ENCODE results near the gene SRRD. TPM values are rescaled to one million over a fixed set of nuclear protein-coding genes. Genes with fewer than 3 reads are reported as not detected.
"Not testable (repeated sequence)": the region's sequence is repeated elsewhere in the genome, so short reads cannot be mapped to it uniquely, and the experiment has no call there.

The SRRD gene
- total RNA-seq, 1 experiment from 2014 or later: 47.1 TPM

DNA sequence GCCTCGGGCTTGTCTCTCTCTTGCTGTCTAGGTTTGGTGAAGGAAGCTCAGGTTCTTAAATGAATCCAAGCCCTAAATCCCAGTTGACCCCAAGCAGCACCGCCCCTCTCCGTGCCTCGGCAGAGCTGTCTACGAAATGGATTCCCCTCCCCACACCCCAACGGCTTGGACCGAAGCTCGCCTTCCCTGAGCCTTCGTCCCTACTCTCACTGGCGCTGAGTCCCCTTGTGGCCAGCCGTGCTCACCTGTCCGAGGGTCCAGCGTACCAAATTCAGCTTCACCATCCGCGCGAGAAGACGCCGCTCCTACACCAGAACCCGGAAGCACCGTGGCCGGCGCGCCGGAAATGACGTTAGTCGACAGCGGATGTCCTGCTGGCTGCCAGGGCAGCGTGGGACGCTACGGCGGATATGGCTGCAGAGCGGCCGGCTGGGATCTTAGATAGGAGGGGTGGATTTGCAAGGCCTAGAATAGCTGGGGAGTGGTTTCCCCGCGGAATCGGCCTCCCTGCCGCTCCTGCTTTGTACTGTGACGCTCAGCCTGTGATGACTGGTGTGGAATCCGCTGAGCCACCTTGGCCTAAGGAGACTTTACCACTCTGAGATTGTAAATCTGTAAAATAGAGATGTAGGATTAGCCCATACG lies 28.6 kb downstream of the SRRD start, which contains the start of gene TFIP11:
Gene TFIP11, minus strand, starts transcription at position 325 of the 645 bp plus-strand sequence. CDS start 2,201 bp downstream, outside the sequence.
- in situ Hi-C loops (cut with HindIII; ENCODE audit: low sequenced_read_pairs): no loop called here
- DNase-seq (ENCODE audit: low spot score): peak; percentile 94

DNA sequence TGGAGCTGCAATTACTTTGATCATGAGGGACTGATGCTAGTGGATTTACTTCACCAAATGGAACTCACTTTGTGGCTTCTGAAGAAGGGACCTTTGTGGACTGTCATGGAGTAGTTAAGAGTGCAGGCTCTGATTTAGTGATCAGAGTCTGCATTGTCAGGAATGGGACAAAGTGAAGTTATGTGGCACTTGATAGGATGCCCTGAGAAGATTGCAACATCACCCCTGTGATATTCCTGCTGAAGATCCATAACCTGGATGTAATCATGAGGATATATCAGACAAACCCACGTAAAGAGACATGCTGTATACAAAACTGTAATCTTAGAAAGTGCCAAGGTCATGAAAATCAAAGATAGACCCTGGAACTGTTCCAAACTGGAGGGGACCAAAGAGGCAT lies 30.2 kb downstream of the SRRD start:
- no peak for DNase-seq (ENCODE audit: low spot score)
- in situ Hi-C loops (cut with HindIII; ENCODE audit: low sequenced_read_pairs): no loop called here

DNA sequence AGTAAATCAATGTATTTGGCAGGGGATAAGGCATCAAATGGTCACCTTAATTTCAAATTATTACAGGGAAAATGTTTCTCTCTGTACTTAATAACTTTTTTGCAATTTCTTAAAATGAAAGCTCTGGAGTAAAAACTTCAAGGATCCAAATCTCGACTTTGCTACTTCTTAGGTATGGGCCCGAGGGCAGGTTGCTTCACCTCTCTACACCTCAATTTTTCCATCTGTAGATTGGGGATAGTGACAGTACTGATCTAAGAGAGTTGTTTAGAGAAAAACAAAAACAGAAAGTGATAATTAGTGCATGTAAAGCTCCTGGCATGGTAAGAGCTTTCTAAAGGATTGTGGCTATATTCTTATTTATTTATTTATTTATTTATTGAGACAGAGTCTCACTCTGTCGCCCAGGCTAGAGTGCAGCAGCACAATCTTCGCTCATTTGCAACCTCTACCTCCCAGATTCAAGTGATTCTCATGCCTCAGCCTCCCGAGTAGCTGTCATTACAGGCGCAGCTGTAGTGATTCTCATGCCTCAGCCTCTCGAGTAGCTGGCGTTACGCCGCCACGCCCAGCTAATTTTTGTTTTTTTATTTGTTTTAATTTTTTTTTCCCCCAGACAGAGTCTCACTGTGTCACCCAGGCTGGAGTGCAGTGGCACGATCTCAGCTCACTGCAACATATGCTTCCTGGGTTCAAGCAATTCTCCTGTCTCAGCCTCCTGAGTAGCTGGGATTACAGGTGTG lies 30.9 kb downstream of the SRRD start:
- no peak for DNase-seq (ENCODE audit: low spot score)
- in situ Hi-C loops (cut with HindIII; ENCODE audit: low sequenced_read_pairs): no loop called here

DNA sequence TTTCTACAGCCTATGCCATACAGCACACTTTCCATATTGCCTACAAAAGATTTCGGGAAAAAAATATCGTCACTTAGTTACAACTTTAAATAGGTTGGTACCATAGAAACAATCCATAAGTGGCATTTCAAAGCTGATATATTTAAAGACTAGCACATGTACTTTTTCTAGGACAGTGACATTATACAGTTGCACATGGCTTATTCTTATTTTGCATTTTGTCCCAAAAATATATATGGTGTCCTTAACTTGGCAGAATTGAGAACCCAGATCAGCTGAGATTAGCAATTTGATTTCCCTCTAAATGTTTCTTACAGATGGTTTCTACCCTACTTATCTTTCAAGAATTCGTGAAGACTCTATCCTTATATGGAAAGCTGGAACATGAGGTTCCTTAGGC lies 32.3 kb downstream of the SRRD start:
- no peak for DNase-seq (ENCODE audit: low spot score)
- in situ Hi-C loops (cut with HindIII; ENCODE audit: low sequenced_read_pairs): no loop called here

DNA sequence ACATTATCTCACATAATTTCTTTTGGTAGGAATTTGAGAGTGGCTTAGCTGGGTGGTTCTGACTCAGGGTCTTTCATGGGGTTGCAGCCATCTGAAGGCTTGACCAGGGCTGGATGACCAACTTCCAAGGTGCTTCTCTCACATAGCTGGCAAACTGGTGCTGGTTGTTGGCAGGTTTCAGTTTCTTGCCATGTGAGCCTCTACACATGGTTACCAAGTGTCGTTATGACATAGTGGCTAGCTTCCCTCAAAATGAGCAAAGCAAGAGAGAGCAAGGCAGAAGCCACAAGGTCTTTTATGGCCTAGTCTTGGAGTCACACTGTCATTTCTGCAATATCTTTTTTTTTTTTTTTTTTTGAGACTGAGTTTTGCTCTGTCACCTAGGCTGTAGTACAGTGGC lies 32.8 kb downstream of the SRRD start:
- DNase-seq (ENCODE audit: low spot score): no peak
- in situ Hi-C loops (cut with HindIII; ENCODE audit: low sequenced_read_pairs): no loop called here

DNA sequence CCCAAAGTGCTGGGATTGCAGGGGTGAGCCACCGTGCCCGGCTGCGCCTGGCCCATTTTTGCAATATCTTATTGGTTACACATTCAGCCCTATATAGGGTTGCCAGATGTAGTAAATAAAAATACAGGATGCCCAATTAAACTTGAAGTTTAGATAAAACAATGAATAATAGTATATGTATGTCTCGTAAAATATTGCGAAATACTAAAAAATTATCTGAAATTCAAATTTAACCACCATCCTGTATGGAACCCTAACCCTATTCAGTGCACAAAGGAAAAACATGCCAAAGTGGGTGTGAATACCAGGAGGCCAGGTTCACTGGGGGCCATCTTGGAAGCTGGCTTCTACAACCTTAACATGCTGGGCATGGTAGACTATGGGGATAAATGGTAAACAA lies 33.8 kb downstream of the SRRD start:
- no peak for DNase-seq (ENCODE audit: low spot score)

DNA sequence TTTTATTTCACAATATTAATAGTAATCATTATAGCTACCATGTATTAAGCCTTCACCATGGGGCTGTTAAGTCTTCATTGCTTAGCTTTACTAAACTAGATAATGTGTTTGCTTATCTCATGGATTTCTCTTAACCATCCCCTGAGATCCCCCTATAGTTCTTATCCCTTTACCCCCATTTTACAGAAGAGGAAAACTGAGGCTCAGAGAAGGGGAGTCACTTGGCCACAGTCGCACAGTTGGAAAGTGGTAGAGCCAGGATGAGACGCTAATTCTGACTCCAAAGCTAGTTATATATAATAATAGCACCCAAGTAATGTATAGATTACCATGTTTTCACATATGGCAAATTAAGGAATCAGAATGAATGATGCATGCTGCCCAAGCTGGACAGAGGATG lies 38.3 kb downstream of the SRRD start:
- in situ Hi-C loops (cut with HindIII; ENCODE audit: low sequenced_read_pairs): no loop called here
- DNase-seq (ENCODE audit: low spot score): no peak

More for the DNA sequence above, 33.8 kb downstream of the SRRD start:
- in situ Hi-C loops (cut with HindIII; ENCODE audit: low sequenced_read_pairs): no loop called here

DNA sequence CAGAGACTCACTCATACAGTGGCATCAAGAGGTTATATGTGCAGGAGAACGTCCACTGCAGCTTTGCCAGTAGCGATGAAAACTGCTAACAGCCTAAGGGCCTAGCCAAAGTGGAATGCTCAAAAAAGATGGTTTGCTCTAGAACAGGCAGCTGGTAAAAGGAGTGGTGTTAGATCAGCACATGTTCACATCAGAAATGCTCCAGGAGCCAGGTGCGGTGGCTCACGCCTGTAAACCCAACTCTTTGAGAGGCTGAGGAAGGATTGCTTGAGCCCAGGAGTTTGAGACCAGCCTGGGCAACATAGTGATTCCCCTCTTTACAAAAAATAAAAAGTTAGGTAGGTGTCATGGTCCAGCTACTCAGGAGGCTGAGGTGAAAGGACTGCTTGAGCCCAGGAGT lies 38.9 kb downstream of the SRRD start:
- in situ Hi-C loops (cut with HindIII; ENCODE audit: low sequenced_read_pairs): no loop called here
- no peak for DNase-seq (ENCODE audit: low spot score)

DNA sequence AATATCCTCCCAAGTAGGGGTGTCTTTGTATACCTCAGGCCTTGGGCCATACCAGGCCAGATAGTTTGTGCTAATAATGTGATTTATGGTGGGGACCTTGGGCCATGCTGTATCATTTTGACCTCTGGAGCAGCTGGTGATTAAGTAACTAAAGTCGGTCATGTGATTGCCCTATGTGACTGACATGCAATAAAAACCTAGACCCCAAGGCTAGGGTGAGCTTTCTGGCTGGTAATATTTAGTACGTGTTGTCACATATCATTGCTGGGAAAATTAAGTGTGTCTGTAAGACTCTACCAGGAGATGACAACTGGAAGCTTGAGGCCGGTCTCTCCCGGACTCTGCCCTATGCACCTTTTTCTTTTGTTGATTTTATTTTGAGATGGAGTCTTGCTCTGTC lies 41.2 kb downstream of the SRRD start:
- in situ Hi-C loops (cut with HindIII; ENCODE audit: low sequenced_read_pairs): no loop called here
- DNase-seq (ENCODE audit: low spot score): no peak

DNA sequence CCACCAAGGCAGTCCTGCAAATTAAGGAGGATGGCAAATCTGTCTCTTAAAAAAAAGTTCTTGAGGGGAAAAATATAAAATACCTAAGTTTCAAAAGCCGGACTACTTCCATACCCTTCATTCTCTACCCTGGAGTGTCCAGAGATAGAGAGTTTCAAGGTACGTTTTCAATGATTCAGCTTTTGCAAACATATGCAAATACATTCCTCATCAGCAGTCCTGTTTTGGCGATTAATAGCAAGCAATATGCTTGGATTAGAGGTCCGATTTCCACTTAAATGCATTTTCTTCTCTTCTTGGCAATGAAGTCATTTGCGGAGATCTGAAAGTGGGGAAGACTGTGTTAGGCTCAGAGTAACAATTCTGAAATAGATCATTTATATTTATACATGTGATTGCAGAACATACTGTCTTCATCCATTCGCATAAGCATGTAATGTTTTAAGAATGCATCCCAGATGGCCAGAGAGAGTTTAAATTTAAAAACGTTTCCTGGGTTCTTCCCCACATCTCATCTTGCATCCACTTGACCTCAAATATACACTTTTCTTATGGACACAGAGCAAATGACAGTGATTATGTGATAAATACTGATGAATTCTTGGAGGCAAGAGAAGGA lies 42.4 kb downstream of the SRRD start:
- no peak for DNase-seq (ENCODE audit: low spot score)
- in situ Hi-C loops (cut with HindIII; ENCODE audit: low sequenced_read_pairs): no loop called here

DNA sequence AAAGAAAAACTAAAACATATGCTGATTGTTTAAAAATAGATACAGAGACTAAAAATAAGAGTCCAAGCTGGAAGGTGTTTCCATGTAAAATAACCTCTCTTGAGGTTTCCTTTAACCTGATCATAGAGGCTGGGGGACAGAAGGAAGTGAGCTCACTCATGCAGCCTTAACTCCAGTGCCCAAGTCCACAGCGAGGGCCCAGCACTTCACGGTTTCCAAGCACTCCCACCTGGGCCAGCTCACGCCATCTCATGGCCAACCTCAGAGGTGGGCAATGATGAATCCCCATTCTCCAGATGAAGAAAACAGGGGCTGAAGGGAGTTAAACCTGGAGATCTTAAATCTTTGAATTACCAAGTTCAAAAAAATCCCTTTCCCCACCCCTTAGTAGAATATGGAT lies 43.5 kb downstream of the SRRD start:
- no peak for DNase-seq (ENCODE audit: low spot score)

DNA sequence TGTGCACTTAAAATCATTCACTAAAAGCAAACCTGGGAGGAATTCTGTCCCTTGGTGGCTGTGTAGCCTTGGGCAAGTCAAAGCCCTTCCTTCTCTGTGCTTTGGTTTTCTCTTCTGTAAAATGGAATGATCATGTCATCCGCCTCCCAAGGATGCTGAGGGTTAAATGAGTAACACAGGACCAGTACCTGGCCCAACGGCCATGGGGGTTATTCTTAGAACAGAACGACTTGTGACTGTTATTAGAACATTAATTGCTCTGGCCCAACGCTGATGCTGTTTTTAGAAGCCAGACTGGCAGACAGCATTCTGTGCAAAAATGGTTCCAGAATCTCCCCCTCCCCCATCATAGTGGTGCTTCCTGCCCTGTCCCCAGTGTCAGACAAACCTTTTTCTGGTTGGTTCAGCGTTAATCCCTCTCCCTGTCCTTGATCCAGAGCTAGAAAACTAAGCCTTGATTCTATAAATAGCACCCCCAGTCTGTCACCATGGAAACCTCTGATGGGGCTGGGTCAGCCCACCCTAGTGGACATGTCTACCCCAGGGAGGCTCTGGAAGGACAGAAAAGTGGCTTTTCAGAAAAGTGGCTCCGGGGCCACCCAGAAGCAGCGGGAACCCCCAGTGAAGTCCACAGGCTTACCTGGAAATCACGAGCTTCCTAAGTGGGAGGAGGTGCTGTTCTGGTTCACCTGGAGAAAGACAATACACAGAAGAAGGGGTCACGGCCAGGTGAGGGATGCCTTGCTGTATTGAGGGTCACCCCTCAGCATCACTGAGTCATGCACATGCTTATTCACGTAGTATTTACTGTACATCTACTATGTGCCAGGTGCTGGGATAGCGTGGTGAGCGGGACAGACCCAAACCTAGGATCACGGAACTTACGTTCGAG lies 44.1 kb downstream of the SRRD start:
- DNase-seq (ENCODE audit: low spot score): no peak
- in situ Hi-C loops (cut with HindIII; ENCODE audit: low sequenced_read_pairs): no loop called here

More for the DNA sequence above, 43.5 kb downstream of the SRRD start:
- in situ Hi-C loops (cut with HindIII; ENCODE audit: low sequenced_read_pairs): no loop called here

DNA sequence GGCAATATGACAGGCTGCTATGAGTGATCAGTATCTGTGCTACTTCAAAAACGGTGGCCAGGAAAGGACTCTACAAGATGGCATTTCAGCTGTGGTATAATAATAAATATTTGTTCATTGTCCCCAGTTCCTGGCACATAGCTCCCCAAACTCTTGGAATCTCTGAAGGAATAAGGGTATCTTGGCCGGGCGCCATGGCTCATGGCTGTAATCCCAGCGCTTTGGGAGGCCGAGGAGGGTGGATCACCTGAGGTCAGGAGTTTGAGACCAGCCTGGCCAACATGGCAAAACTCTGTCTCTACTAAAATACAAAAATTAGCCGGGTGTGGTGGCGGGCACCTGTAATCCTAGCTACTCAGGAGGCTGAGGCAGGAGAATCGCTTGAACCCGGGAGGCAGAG lies 44.8 kb downstream of the SRRD start:
- in situ Hi-C loops (cut with HindIII; ENCODE audit: low sequenced_read_pairs); DNase-seq (ENCODE audit: low spot score): not testable (repeated sequence)

DNA sequence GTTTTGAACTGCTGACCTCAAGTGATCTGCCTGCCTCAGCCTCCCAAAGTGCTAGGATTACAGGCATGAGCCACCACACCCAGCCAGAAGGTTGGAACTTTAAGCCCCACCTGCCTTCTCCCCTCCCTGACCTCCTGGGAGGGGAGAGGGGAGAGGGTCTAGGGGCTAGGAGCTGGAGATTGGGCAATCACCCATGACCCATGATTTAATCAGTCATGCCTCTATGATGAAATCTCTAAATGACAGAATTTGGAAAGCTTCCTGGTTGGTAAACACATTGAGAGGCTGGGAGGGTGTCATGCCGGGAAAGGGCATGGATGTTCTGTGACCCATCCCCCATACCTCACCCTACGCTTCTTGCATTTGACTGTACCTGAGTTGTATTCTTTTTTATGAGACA lies 45.7 kb downstream of the SRRD start:
- in situ Hi-C loops (cut with HindIII; ENCODE audit: low sequenced_read_pairs): no loop called here
- no peak for DNase-seq (ENCODE audit: low spot score)

DNA sequence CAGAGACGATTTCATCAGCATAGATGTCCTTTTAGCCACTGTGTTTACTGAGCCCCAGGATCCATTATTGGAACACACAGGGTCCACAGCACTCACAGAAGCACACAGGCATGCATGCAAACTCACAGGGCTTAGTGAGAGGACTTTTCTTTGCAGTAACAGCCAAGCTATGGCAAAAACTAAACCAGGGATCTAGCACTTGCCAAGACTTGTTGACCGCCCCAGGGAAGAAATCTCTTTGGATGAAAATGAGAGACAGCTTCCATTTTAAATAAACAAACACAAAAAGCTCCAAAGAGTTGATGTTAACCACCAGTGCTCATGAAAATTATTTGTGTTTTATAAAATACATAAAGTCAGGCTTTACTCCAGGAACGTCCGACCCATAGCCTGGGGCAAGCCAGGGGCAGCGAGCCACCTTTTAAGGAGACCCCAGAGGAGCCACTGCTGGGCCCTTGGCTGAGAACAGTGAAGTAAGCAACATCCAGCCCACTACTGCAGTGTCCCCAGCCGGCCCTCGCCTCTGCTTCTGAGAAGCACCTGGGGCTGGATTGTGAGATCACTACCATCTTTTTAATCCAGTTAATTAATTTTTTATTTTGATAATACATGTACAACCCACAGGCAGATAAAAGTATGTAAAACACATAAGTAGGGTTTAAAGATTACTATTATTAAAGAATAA lies 50.6 kb downstream of the SRRD start:
- in situ Hi-C loops (cut with HindIII; ENCODE audit: low sequenced_read_pairs): no loop called here
- no peak for DNase-seq (ENCODE audit: low spot score)

DNA sequence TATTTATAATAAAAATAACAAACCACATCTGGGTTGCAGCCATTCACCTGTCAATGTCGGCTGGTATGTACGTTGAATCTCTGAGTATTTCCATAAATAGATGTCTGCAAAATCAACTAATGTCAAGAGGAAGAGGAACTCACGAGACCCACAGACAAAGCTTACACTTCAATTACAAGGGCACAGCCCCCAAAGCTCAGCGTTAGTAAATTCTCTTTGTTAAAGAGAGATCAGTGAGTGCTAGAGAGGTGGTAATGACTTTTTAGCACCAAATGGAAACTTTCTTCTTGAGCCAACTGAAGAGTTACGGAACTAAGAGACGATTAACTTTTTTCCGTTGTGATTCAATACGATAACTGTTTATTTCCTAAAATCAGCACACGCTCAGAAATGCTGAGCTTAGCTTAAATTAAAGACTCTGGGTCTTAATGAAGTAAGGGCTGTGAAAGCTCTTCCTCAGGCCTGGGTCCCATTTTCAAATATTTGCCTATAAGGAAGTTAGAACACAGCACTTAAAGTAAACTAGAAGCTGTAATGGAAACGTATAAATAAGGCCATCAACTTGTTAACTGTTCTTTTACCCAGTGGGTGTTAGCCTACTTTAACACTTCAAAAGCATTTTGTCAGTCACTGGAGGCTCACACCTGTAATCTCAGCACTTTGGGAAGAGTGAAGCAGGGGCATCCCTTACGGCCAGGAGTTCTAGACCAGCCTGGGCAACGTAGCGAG lies 51.4 kb downstream of the SRRD start:
- DNase-seq (ENCODE audit: low spot score): no peak
- in situ Hi-C loops (cut with HindIII; ENCODE audit: low sequenced_read_pairs): no loop called here

DNA sequence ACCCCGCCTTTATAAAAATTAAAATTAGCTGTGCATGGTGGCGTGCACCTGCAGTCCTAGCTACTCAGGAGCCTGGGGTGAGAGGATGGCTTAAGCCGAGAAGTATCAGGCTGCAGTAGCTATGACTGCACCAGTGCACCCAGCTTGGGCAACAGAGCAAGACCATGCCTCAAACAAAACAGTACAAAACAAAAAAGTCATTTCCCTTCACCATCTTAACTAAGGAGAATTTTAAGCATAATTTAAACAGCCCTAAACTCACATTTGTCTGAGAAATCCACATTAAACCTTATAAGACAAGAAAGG lies 51.9 kb downstream of the SRRD start:
- in situ Hi-C loops (cut with HindIII; ENCODE audit: low sequenced_read_pairs): no loop called here
- DNase-seq (ENCODE audit: low spot score): no peak

DNA sequence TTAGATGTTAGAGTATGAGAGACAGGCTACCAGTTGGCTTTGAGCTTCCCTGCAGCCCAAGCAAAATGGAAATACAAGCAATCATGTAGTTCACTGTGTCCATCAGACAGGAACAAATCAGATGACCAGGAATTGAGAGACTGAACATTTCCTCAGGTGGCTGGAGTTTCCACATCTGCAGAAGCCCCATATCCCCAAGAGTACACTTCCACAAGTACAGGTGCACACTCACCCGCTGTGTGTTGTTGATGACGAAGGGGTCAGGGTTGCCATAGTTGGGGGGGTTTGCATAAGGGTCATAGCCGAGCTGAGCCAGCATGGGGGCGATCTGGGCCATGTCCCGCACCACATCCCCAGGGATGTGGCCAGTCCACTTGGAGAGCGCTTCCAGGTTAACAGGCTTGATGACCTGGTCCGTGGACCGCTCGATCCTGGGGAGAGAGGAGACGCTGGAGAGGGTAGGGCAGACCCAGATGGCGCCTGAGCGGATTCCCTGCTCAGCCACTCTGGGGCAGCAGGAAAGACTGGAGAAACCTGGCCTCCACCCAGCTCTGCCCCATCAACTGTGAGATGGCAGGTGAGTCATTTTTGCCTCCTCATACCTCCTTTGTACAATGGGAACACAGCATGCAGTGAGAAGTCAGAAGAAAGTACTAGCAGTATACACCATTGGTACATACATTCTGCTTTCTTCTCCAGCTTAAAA lies 52.5 kb downstream of the SRRD start:
- DNase-seq (ENCODE audit: low spot score): no peak

More for the DNA sequence above, 52.5 kb downstream of the SRRD start:
- in situ Hi-C loops (cut with HindIII; ENCODE audit: low sequenced_read_pairs): no loop called here
